ENCODE data around the gene ZFAND2B. TPM values are rescaled to one million over a fixed set of nuclear protein-coding genes. Genes with fewer than 3 reads are reported as not detected.

ZFAND2B gene
- total RNA-seq, 2 experiments from 2014 or later: 65.9 to 67.4 TPM

DNA sequence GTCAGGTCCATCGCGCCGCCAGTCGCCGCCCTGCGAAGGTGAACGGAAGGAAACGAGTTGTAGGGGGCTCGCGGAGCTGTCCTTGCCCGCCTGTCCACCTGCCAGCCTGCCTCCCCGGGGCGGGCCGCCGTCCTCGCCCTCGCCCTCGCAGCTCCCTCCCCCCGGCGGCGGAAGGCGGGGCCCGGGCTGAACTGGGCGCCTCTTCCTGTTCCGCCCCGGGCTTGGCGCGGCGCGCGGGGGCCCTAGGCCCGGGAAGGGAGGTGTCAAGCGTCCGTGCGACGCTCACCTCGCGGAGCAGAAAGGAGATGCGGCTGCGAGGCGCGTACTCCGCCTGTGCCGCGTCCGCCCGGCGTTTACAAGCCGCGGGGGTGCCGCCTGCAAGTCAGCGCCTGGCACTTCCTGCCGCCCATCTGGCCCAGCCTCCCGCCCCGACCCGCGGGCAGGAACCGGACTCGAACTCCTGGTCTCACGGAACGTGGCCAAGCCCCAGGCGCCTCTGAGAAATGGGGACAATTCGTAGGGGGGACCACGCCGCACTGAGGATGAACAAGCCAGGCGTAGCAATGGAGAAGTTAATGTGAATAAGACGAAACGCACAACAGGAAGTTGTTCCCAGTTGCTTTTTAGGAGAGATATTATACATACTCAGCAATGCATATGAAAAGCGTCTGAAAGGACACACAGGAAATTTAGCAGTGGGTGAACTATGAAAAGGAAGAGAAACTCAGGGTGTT, 29.6 kb upstream of the ZFAND2B start, which contains the start of gene CNPPD1:
Gene CNPPD1 (minus strand): TSS at position 108 of the 734 bp plus-strand sequence. CDS start 97 bp downstream, at position 11.
- Histone ChIP-seq H3K27ac (ENCODE audit: low read depth in 1 of 2, low read length in 2 of 2) (peak within 1 kb of the TSS; percentile 97 to 99), H3K4me1 (ENCODE audit: insufficient read depth, low read length) (peaks cover 81% of the 10 kb centered on the region), H3K36me3 (ENCODE audit: insufficient read depth, low read length) (peaks cover 57% of the 10 kb centered on the region), H3K9me3 (ENCODE audit: control insufficient read depth in 1 of 2, insufficient read depth in 1 of 2, low read length in 2 of 2) (no peaks in the 10 kb centered on the region), H3K4me3 (ENCODE audit: low read length) (peak within 1 kb of the TSS; percentile 90), H3K27me3 (ENCODE audit: control insufficient read depth in 1 of 2, insufficient read depth in 2 of 2, low read length in 2 of 2) (no peaks in the 10 kb centered on the region)
- ATAC-seq (ENCODE audit: poor library complexity) (peak; percentile 74), DNase-seq (peak; percentile 71 to 95 (median 88))
- peak within 1 kb of the TSS; percentile 94 for H3K4me3 Mint-ChIP-seq
- POLR2A ChIA-PET: interaction anchor here (0.6 to 5.5 kb wide), 31 partner anchors 9 to 503 kb away, joined by 3 to 139 read pairs (median 7); partner anchors contain the start of genes ABCB6, ANKZF1, ATG9A and DNAJB2
- H3K36me3 Mint-ChIP-seq (ENCODE audit: low read depth): peaks cover 82% of the 10 kb centered on the region
- TF ChIP-seq, protein P1, sequence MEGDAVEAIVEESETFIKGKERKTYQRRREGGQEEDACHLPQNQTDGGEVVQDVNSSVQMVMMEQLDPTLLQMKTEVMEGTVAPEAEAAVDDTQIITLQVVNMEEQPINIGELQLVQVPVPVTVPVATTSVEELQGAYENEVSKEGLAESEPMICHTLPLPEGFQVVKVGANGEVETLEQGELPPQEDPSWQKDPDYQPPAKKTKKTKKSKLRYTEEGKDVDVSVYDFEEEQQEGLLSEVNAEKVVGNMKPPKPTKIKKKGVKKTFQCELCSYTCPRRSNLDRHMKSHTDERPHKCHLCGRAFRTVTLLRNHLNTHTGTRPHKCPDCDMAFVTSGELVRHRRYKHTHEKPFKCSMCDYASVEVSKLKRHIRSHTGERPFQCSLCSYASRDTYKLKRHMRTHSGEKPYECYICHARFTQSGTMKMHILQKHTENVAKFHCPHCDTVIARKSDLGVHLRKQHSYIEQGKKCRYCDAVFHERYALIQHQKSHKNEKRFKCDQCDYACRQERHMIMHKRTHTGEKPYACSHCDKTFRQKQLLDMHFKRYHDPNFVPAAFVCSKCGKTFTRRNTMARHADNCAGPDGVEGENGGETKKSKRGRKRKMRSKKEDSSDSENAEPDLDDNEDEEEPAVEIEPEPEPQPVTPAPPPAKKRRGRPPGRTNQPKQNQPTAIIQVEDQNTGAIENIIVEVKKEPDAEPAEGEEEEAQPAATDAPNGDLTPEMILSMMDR (IDR thresholded peaks at IDR 0.05): no peak
- peaks cover 68% of the 10 kb centered on the region for H3K4me1 Mint-ChIP-seq (ENCODE audit: low read depth)
- no peaks in the 10 kb centered on the region for H3K27me3 Mint-ChIP-seq
- H3K27ac Mint-ChIP-seq: peak within 1 kb of the TSS; percentile 99
- H3K9me3 Mint-ChIP-seq: no peaks in the 10 kb centered on the region
- intact Hi-C loops (cut with DNase I, micrococcal nuclease): loop anchor here (1.0 to 10.0 kb wide), 12 partner anchors 29 to 780 kb away; partner anchors contain the start of genes ANKZF1 (in 1 of the 2), ATG9A (in 1 of the 2), CTDSP1 (in 1 of the 2) and DNAJB2 (in 1 of the 2)
- CTCF ChIA-PET: interaction anchor here (0.7 to 4.0 kb wide), 8 partner anchors 17 to 197 kb away, joined by 3 to 19 read pairs (median 4); partner anchors contain the start of genes ABCB6, NHEJ1 and ZFAND2B

DNA sequence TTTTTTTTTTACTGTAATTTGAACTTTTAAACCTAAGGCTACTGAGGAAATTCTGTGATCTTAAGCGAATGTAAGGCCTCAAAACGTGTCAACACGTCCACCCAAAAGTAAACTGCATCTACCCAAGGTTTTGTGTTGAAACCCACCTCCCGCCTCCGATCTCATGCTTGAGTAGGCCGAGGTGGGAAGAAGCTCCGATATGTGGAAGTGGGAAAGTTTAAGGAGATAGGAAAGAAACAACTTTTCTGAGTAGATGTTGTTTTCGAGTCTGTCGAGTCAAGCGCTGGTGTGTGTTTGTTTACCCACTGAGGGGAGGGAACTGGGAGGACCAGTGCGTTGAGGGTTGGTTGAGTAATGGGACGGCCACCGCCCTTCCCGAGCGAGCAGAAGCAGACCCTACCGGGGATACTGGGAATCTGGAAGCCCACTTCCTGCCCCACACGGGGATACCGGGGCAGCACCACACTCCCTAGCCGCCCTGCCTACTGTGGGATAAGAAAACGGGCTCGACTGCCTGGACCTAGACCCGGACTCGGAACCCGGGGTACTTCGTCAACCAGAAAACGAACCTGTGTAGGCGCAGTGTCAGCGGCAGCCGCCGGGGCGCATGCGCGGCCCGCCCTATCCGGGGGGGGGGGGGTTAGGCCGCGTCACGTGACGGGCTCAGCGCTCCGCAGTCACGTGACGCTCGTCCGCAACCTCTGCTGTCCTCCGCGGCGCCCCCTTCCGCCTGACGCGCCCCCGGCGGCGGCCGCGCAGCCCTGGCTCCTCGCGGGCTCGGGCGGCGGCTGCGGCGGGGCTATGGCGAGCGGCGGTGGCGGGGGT, 28.8 kb upstream of the ZFAND2B start, which contains the start of gene RETREG2:
Gene RETREG2 (plus strand): TSS at position 724 of the 825 bp plus-strand sequence. CDS start 78 bp downstream, at position 802.
- H3K9me3 ChIP-seq (ENCODE audit: control insufficient read depth in 1 of 2, insufficient read depth in 1 of 2, low read length in 2 of 2): no peaks in the 10 kb centered on the region
- Mint-ChIP-seq H3K36me3 (ENCODE audit: low read depth) (peaks cover 80% of the 10 kb centered on the region), H3K27me3 (no peaks in the 10 kb centered on the region), H3K4me1 (ENCODE audit: low read depth) (peaks cover 72% of the 10 kb centered on the region), H3K27ac (peak within 1 kb of the TSS; percentile 99), H3K9me3 (no peaks in the 10 kb centered on the region), H3K4me3 (peak within 1 kb of the TSS; percentile 94)
- CTCF ChIA-PET: interaction anchor here (1.0 to 2.5 kb wide), 2 partner anchors 29 to 117 kb away, joined by 3 to 10 read pairs; partner anchors contain the start of gene ZFAND2B
- peak within 1 kb of the TSS; percentile 90 for H3K4me3 ChIP-seq (ENCODE audit: low read length)
- H3K27ac ChIP-seq (ENCODE audit: low read depth in 1 of 2, low read length in 2 of 2): peak within 1 kb of the TSS; percentile 97 to 99
- H3K36me3 ChIP-seq (ENCODE audit: insufficient read depth, low read length): peaks cover 57% of the 10 kb centered on the region
- intact Hi-C loops (cut with DNase I, micrococcal nuclease): loop anchor here (1.0 to 10.0 kb wide), 13 partner anchors 17 to 780 kb away; partner anchors contain the start of genes DNAJB2 (in 2 of the 2), ZFAND2B (in 2 of the 2), ANKZF1 (in 1 of the 2) and ATG9A (in 1 of the 2)
- TF ChIP-seq, protein P1 (IDR thresholded peaks at IDR 0.05): no peak
- peaks cover 89% of the 10 kb centered on the region for H3K4me1 ChIP-seq (ENCODE audit: insufficient read depth, low read length)
- POLR2A ChIA-PET: interaction anchor here (0.6 to 5.5 kb wide), 15 partner anchors 12 to 211 kb away, joined by 3 to 139 read pairs (median 9); partner anchors contain the start of genes ANKZF1, ATG9A, DNAJB2 and NHEJ1
- H3K27me3 ChIP-seq (ENCODE audit: control insufficient read depth in 1 of 2, insufficient read depth in 2 of 2, low read length in 2 of 2): no peaks in the 10 kb centered on the region
- DNase-seq (peak; percentile 67 to 96 (median 78)), ATAC-seq (ENCODE audit: poor library complexity) (peak; percentile 66)
